ENCODE results near the gene TGFB1. TPM values are rescaled to one million over a fixed set of nuclear protein-coding genes. Genes with fewer than 3 reads are reported as not detected.

TGFB1 gene
- total and polyA plus RNA-seq, 9 of the 15 experiments (the other 6 are each of a cell fraction or from before 2014, with no cell fraction given), result 0.24 to 159 (median 17.2) TPM

DNA sequence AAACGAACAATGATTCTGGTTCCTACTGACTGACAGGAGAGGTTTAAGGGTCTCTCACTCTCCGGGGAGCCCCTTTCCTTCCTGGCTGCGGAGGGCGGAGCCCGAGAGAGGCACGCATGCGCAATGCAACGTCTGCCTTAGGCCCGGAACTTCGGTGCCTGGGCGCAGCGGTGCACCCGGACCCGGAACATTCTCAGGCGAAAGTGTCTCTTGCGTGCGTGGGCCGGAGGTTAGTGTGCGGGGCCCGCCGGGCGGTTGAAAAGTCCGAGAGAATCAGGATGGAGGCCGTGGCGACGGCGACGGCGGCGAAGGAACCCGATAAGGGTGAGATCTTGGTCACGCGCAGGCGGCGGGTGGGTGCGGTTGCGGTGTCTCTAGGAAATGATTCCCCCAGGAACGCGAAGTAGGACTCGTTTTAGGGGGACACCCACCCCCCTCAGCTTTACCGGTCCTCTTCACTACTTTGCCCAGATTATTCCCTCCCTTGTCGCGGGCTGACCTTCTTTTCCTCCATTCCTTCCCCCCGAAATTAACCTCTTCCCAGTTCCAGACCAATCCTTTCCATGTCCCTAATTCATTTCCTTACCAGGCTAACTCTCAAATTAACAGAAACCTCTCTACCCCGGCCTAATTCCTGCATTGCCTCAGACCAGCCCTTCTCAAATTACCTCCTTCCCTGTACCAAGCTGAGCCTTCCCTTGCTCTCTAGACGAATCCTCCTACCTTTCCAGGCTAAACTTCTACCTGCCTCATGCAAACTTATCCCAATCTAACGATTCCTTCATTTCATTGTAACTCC is 43.5 kb downstream of the TGFB1 start, which contains the start of gene CCDC97 (continued):
- TF ChIP-seq, protein P1, sequence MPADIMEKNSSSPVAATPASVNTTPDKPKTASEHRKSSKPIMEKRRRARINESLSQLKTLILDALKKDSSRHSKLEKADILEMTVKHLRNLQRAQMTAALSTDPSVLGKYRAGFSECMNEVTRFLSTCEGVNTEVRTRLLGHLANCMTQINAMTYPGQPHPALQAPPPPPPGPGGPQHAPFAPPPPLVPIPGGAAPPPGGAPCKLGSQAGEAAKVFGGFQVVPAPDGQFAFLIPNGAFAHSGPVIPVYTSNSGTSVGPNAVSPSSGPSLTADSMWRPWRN (IDR thresholded peaks at IDR 0.05; ENCODE audit: low read depth), result peak; percentile 48; the same call in 1 of the 2 replicates
- no peak for TF ChIP-seq ZNF3 (CRISPR knock-in tag; IDR thresholded peaks at IDR 0.05)
- no peak for TF ChIP-seq ZNF354B (CRISPR knock-in tag; IDR thresholded peaks at IDR 0.05)
- TF ChIP-seq, protein P2, sequence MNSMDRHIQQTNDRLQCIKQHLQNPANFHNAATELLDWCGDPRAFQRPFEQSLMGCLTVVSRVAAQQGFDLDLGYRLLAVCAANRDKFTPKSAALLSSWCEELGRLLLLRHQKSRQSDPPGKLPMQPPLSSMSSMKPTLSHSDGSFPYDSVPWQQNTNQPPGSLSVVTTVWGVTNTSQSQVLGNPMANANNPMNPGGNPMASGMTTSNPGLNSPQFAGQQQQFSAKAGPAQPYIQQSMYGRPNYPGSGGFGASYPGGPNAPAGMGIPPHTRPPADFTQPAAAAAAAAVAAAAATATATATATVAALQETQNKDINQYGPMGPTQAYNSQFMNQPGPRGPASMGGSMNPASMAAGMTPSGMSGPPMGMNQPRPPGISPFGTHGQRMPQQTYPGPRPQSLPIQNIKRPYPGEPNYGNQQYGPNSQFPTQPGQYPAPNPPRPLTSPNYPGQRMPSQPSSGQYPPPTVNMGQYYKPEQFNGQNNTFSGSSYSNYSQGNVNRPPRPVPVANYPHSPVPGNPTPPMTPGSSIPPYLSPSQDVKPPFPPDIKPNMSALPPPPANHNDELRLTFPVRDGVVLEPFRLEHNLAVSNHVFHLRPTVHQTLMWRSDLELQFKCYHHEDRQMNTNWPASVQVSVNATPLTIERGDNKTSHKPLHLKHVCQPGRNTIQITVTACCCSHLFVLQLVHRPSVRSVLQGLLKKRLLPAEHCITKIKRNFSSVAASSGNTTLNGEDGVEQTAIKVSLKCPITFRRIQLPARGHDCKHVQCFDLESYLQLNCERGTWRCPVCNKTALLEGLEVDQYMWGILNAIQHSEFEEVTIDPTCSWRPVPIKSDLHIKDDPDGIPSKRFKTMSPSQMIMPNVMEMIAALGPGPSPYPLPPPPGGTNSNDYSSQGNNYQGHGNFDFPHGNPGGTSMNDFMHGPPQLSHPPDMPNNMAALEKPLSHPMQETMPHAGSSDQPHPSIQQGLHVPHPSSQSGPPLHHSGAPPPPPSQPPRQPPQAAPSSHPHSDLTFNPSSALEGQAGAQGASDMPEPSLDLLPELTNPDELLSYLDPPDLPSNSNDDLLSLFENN (IDR thresholded peaks at IDR 0.05; ENCODE audit: low read depth in 2 of 2, low read length in 2 of 2), result 0 out of 4 replicates have a peak, but pooled peaks of 1 of the 2 experiments have one; percentile 9
- no peak for TF ChIP-seq RFX1 (IDR thresholded peaks at IDR 0.05)
- TF ChIP-seq SRSF1 (IDR thresholded peaks at IDR 0.05; ENCODE audit: low read depth, low read length), result no peak
- TF ChIP-seq CBX1 (IDR thresholded peaks at IDR 0.05; ENCODE audit: low read depth), result peak; percentile 72; the same call in 1 of the 2 replicates
- peak; percentile 98 for TF ChIP-seq RBM22 (IDR thresholded peaks at IDR 0.05; ENCODE audit: low read depth, low read length, poor library complexity, severe bottlenecking)
- TF ChIP-seq ZNF696 (CRISPR knock-in tag; conservative IDR thresholded peaks at IDR 0.05), result no peak
- TF ChIP-seq, protein P3, sequence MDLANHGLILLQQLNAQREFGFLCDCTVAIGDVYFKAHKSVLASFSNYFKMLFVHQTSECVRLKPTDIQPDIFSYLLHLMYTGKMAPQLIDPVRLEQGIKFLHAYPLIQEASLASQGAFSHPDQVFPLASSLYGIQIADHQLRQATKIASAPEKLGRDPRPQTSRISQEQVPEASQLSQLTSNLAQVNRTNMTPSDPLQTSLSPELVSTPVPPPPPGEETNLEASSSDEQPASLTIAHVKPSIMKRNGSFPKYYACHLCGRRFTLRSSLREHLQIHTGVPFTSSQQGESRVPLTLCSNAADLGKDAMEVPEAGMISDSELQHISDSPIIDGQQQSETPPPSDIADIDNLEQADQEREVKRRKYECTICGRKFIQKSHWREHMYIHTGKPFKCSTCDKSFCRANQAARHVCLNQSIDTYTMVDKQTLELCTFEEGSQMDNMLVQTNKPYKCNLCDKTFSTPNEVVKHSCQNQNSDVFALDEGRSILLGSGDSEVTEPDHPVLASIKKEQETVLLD (IDR thresholded peaks at IDR 0.05), result peak; percentile 96
- TF ChIP-seq, protein P4, sequence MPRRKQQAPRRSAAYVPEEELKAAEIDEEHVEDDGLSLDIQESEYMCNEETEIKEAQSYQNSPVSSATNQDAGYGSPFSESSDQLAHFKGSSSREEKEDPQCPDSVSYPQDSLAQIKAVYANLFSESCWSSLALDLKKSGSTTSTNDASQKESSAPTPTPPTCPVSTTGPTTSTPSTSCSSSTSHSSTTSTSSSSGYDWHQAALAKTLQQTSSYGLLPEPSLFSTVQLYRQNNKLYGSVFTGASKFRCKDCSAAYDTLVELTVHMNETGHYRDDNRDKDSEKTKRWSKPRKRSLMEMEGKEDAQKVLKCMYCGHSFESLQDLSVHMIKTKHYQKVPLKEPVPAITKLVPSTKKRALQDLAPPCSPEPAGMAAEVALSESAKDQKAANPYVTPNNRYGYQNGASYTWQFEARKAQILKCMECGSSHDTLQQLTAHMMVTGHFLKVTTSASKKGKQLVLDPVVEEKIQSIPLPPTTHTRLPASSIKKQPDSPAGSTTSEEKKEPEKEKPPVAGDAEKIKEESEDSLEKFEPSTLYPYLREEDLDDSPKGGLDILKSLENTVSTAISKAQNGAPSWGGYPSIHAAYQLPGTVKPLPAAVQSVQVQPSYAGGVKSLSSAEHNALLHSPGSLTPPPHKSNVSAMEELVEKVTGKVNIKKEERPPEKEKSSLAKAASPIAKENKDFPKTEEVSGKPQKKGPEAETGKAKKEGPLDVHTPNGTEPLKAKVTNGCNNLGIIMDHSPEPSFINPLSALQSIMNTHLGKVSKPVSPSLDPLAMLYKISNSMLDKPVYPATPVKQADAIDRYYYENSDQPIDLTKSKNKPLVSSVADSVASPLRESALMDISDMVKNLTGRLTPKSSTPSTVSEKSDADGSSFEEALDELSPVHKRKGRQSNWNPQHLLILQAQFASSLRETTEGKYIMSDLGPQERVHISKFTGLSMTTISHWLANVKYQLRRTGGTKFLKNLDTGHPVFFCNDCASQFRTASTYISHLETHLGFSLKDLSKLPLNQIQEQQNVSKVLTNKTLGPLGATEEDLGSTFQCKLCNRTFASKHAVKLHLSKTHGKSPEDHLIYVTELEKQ (CRISPR knock-in tag; IDR thresholded peaks at IDR 0.05), result no peak
- no peak for TF ChIP-seq IFI16 (CRISPR knock-in tag; IDR thresholded peaks at IDR 0.05)
- peak; percentile 55; the same call in 1 of the 2 replicates for TF ChIP-seq RAD51 (IDR thresholded peaks at IDR 0.05; ENCODE audit: borderline replicate concordance, low read depth)
- TF ChIP-seq MCM7 (IDR thresholded peaks at IDR 0.05), result no peak
- no peak for TF ChIP-seq TEAD2 (tag; IDR thresholded peaks at IDR 0.05)
- TF ChIP-seq MAZ (CRISPR knock-in tag; conservative IDR thresholded peaks at IDR 0.05 in 1 of 2, IDR thresholded peaks at IDR 0.05 in 1 of 2), result peak; percentile 80 to 92
- TF ChIP-seq SAP30 (IDR thresholded peaks at IDR 0.05; ENCODE audit: borderline replicate concordance, insufficient read depth, low read depth, low read length, poor library complexity, severe bottlenecking), result peak; percentile 67
- no peak for TF ChIP-seq ZNF212 (CRISPR knock-in tag; IDR thresholded peaks at IDR 0.05)
